ENCODE data around the gene LGALS1.

GRCh38 chr22:37710675-37711074, 35.2 kb downstream of the LGALS1 start:
- TF ChIP-seq POLR2AphosphoS5 (IDR thresholded peaks at IDR 0.05; ENCODE audit: low read depth, low read length): no peak
- TF ChIP-seq POLR2A (IDR thresholded peaks at IDR 0.05; ENCODE audit: low read depth, low read length): no peak
- no peak for TF ChIP-seq TAF1 (IDR thresholded peaks at IDR 0.05; ENCODE audit: low read depth, low read length)
- TF ChIP-seq PAX5 (IDR thresholded peaks at IDR 0.05; ENCODE audit: insufficient read depth, low read length, severe bottlenecking): no peak
- no peak for TF ChIP-seq POU2F2 (IDR thresholded peaks at IDR 0.05; ENCODE audit: low read depth, low read length)
